ENCODE measurements around the gene LRRC51.
"Not testable (repeated sequence)": the region's sequence is repeated elsewhere in the genome, so short reads cannot be mapped to it uniquely, and the experiment has no call there.

Gene LRRC51

GRCh38 chr11:72135473-72135872 lies 54.8 kb downstream of the LRRC51 start, which contains the start of gene FOLR3:
FOLR3 (plus strand) TSS chr11:72135725; CDS start chr11:72135953, 228 bp downstream.
- TF ChIP-seq SIN3A (IDR thresholded peaks at IDR 0.05; ENCODE audit: borderline replicate concordance, insufficient read depth, low read length); POLR2AphosphoS5 (IDR thresholded peaks at IDR 0.05; ENCODE audit: low read depth, low read length); FOXP2 (optimal IDR thresholded peaks at IDR 0.05; ENCODE audit: borderline replicate concordance, extremely low read depth, extremely low read length, insufficient read depth): not testable (repeated sequence)

GRCh38 chr11:72135891-72136683 lies 55.4 kb downstream of the LRRC51 start:
- TF ChIP-seq SIN3A (IDR thresholded peaks at IDR 0.05; ENCODE audit: borderline replicate concordance, insufficient read depth, low read length) = no peak
- TF ChIP-seq REST (IDR thresholded peaks at IDR 0.05; ENCODE audit: insufficient read depth in 1 of 2, low read depth in 2 of 2, low read length in 2 of 2) = no peak
- TF ChIP-seq TAF1 (IDR thresholded peaks at IDR 0.05; ENCODE audit: borderline replicate concordance, insufficient read depth, low read length) = no peak
- TF ChIP-seq POLR2AphosphoS5 (IDR thresholded peaks at IDR 0.05; ENCODE audit: low read depth, low read length) = no peak
- no peak for TF ChIP-seq FOXP2 (optimal IDR thresholded peaks at IDR 0.05; ENCODE audit: borderline replicate concordance, extremely low read depth, extremely low read length, insufficient read depth)

GRCh38 chr11:72136684-72137262 lies 56.1 kb downstream of the LRRC51 start:
- TF ChIP-seq REST (IDR thresholded peaks at IDR 0.05; ENCODE audit: insufficient read depth in 1 of 2, low read depth in 2 of 2, low read length in 2 of 2) = no peak
- TF ChIP-seq FOXP2 (optimal IDR thresholded peaks at IDR 0.05; ENCODE audit: borderline replicate concordance, extremely low read depth, extremely low read length, insufficient read depth) = no peak
- no peak for TF ChIP-seq POLR2AphosphoS5 (IDR thresholded peaks at IDR 0.05; ENCODE audit: low read depth, low read length)
- no peak for TF ChIP-seq TAF1 (IDR thresholded peaks at IDR 0.05; ENCODE audit: borderline replicate concordance, insufficient read depth, low read length)

- TF ChIP-seq POLR2AphosphoS5 (IDR thresholded peaks at IDR 0.05; ENCODE audit: low read depth, low read length) (no peak), FOXP2 (optimal IDR thresholded peaks at IDR 0.05; ENCODE audit: borderline replicate concordance, extremely low read depth, extremely low read length, insufficient read depth) (no peak)
These were observed 58.3 kb downstream of the LRRC51 start for GRCh38 chr11:72138821-72139390.

- TF ChIP-seq SIN3A (IDR thresholded peaks at IDR 0.05; ENCODE audit: borderline replicate concordance, insufficient read depth, low read length) = no peak
- no peak for TF ChIP-seq TAF1 (IDR thresholded peaks at IDR 0.05; ENCODE audit: borderline replicate concordance, insufficient read depth, low read length)
- no peak for TF ChIP-seq REST (IDR thresholded peaks at IDR 0.05; ENCODE audit: insufficient read depth in 1 of 2, low read depth in 2 of 2, low read length in 2 of 2)
- TF ChIP-seq POLR2AphosphoS5 (IDR thresholded peaks at IDR 0.05; ENCODE audit: low read depth, low read length) = no peak
- no peak for TF ChIP-seq FOXP2 (optimal IDR thresholded peaks at IDR 0.05; ENCODE audit: borderline replicate concordance, extremely low read depth, extremely low read length, insufficient read depth)
These were observed 58.9 kb downstream of the LRRC51 start for GRCh38 chr11:72139500-72139899.

- TF ChIP-seq SIN3A (IDR thresholded peaks at IDR 0.05; ENCODE audit: borderline replicate concordance, insufficient read depth, low read length) (no peak), POLR2AphosphoS5 (IDR thresholded peaks at IDR 0.05; ENCODE audit: low read depth, low read length) (no peak), FOXP2 (optimal IDR thresholded peaks at IDR 0.05; ENCODE audit: borderline replicate concordance, extremely low read depth, extremely low read length, insufficient read depth) (no peak), REST (IDR thresholded peaks at IDR 0.05; ENCODE audit: insufficient read depth in 1 of 2, low read depth in 2 of 2, low read length in 2 of 2) (no peak), TAF1 (IDR thresholded peaks at IDR 0.05; ENCODE audit: borderline replicate concordance, insufficient read depth, low read length) (no peak)
These were observed 60.0 kb downstream of the LRRC51 start for GRCh38 chr11:72140661-72141060.
